Activated CD8-positive, alpha-beta memory T cell treated with anti-CD3 and anti-CD28 coated beads, Interleukin-2, amount 10 ng/mL, durations not matched to agents 7 days and 5 days (primary cell): Measurements from ENCODE around the gene CDC42EP3. TPM values are rescaled to one million over a fixed set of nuclear protein-coding genes. Genes with fewer than 3 reads are reported as not detected.

Experiments
- ATAC-seq: fragments of 150-1000 bp; cut with Tn5 transposase; one replicate; pipeline ENCODE4 v1.10.0; 2021; ENCODE audit warnings: moderate library complexity
- CTCF ChIA-PET: fragments of 350-600 bp; sonication (Branson Sonifier 250); formaldehyde crosslinking; loops from one replicate; lab custom pipeline; 2021; ENCODE audit warnings: antibody characterized with exemption; lab: Charles Lee
- DNase-seq: peaks from one replicate; pipeline ENCODE4 v3.0.0-alpha.2; 2020
- H3K27ac Mint-ChIP-seq: one replicate; pipeline ENCODE4 v1.8.0; 2021; ENCODE audit warnings: mild to moderate bottlenecking, mixed read lengths
- H3K27me3 Mint-ChIP-seq: one replicate; pipeline ENCODE4 v1.8.0; 2021; ENCODE audit warnings: mixed read lengths
- H3K36me3 Mint-ChIP-seq: one replicate; pipeline ENCODE4 v1.8.0; 2021; ENCODE audit warnings: mild to moderate bottlenecking, mixed read lengths
- H3K4me1 Mint-ChIP-seq: one replicate; pipeline ENCODE4 v1.8.0; 2021; ENCODE audit warnings: mixed read lengths
- H3K4me3 Mint-ChIP-seq: one replicate; pipeline ENCODE4 v1.8.0; 2021; ENCODE audit warnings: mild to moderate bottlenecking, moderate library complexity, mixed read lengths
- H3K9me3 Mint-ChIP-seq: one replicate; pipeline ENCODE4 v1.8.0; 2022; ENCODE audit warnings: low read depth, mixed read lengths
- total RNA-seq, 2 experiments: library from RNA; stranded (reverse); gene quantifications; one replicate each; pipeline ENCODE4 v1.2.3, GENCODE V29; 2021

The CDC42EP3 gene
- total RNA-seq, 2 experiments from 2014 or later, result 27.6 to 32.5 TPM

DNA sequence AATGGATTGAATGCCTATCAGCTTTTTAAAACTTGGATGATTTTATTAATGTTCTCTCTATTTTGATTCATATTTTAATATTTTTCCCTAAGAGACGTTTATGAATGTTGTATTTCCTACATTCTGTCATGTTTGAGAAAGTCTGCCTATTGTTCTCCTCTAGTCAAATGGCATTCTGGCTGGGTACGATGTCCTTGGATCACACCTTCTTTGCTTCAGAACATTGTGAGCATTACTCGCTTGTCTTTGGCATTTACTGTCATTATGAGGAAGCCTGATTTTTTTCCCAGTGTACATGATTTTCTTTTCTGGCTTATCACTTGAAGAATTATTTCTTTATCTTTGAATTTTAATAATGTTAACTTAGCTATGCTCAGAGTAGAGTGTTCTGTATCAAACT is 78.4 kb downstream of the CDC42EP3 start:
- ATAC-seq (no peak), DNase-seq (no peak)
- Mint-ChIP-seq H3K4me1 (peaks cover 28% of the 10 kb centered on the region), H3K4me3 (no peak overlapping the region), H3K36me3 (peaks cover 27% of the 10 kb centered on the region), H3K27ac (no peak overlapping the region), H3K27me3 (no peaks in the 10 kb centered on the region), H3K9me3 (peaks cover 6% of the 10 kb centered on the region)
- CTCF ChIA-PET, result interaction anchor here (0.7 kb wide), 2 partner anchors 9 to 91 kb away, joined by 3 to 4 read pairs; no protein-coding TSS in a partner anchor
